ENCODE data around the gene CEP68.
A peak's percentile ranks its signal among the peaks of the same experiment; 100 is the strongest.

Gene CEP68

DNA sequence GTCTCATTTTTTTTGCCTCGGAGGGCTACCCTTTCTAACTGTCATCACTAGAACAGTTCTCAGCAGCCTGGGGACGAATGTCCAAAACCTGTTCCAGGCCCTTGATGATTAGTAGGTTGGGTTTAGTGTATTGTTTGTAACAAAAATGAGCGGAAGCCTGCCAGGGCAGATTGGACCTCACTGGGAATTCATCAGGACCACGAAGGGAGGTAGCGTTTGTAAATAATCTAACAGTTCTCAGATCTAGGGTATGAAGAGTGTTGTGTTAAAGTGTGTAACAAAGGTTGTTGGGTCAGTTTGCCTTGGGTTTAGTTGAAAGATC is 799 bp downstream of the CEP68 start:
- Histone ChIP-seq H3K9ac (ENCODE audit: low read depth in 1 of 2, low read length in 2 of 2) (peak overlapping the region; percentile 48 to 73), H3K9me3 (ENCODE audit: control insufficient read depth in 2 of 2, low read length in 2 of 2) (no peaks in the 10 kb centered on the region), H3K27me3 (ENCODE audit: control insufficient read depth in 2 of 2, insufficient read depth in 2 of 2, low read length in 2 of 2) (no peaks in the 10 kb centered on the region), H3K4me3 (ENCODE audit: low read length in 2 of 2) (peak overlapping the region; percentile 82), H3K36me3 (ENCODE audit: control insufficient read depth in 2 of 2, insufficient read depth in 2 of 2, low read length in 2 of 2) (no peaks in the 10 kb centered on the region), H3K4me1 (ENCODE audit: control insufficient read depth in 2 of 2, insufficient read depth in 2 of 2, low read length in 2 of 2) (peaks cover 21 to 27% of the 10 kb centered on the region in 2 donors), H3K27ac (ENCODE audit: low read depth in 2 of 2, low read length in 2 of 2) (peak overlapping the region; percentile 79)

GRCh38 chr2:65057391-65058052 is 1.3 kb downstream of the CEP68 start:
- Histone ChIP-seq H3K4me3 (ENCODE audit: low read length in 2 of 2) (peak overlapping the region; percentile 82), H3K4me1 (ENCODE audit: control insufficient read depth in 2 of 2, insufficient read depth in 2 of 2, low read length in 2 of 2) (peaks cover 21 to 27% of the 10 kb centered on the region in 2 donors), H3K36me3 (ENCODE audit: control insufficient read depth in 2 of 2, insufficient read depth in 2 of 2, low read length in 2 of 2) (no peaks in the 10 kb centered on the region), H3K9me3 (ENCODE audit: control insufficient read depth in 2 of 2, low read length in 2 of 2) (no peaks in the 10 kb centered on the region), H3K27me3 (ENCODE audit: control insufficient read depth in 2 of 2, insufficient read depth in 2 of 2, low read length in 2 of 2) (no peaks in the 10 kb centered on the region), H3K27ac (ENCODE audit: low read depth in 2 of 2, low read length in 2 of 2) (peak overlapping the region; percentile 79), H3K9ac (ENCODE audit: low read depth in 1 of 2, low read length in 2 of 2) (peak overlapping the region; percentile 48 to 73)

DNA sequence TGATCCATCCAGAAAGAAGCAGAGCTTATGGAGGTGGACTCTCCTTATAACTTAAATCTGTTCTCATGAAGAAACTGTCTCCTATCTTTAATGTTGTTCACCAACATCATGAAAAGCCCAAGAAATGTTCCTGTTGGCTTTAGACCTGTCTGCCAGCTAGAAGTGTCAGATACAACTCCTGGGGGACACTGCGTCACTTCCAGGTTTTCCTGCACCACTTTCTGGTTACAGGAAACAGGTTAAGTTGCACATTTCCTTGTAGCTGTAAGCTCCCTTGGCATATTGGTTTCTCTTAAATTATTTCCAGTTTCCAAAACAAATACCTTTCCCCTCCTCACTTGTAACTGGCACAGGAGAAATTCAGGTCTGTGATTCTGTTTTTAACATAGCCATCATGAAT is 2.9 kb downstream of the CEP68 start:
- no peaks in the 10 kb centered on the region for H3K36me3 ChIP-seq (ENCODE audit: control insufficient read depth in 2 of 2, insufficient read depth in 2 of 2, low read length in 2 of 2)
- H3K9ac ChIP-seq (ENCODE audit: low read depth in 1 of 2, low read length in 2 of 2): no peak overlapping the region
- H3K4me1 ChIP-seq (ENCODE audit: control insufficient read depth in 2 of 2, insufficient read depth in 2 of 2, low read length in 2 of 2): peaks cover 19 to 21% of the 10 kb centered on the region in 2 donors
- H3K27me3 ChIP-seq (ENCODE audit: control insufficient read depth in 2 of 2, insufficient read depth in 2 of 2, low read length in 2 of 2): no peaks in the 10 kb centered on the region
- no peaks in the 10 kb centered on the region for H3K9me3 ChIP-seq (ENCODE audit: control insufficient read depth in 2 of 2, low read length in 2 of 2)
- peak overlapping the region in 1 of 2 donors; percentile 2 for H3K27ac ChIP-seq (ENCODE audit: low read depth in 2 of 2, low read length in 2 of 2)
- no peak overlapping the region for H3K4me3 ChIP-seq (ENCODE audit: low read length in 2 of 2)

GRCh38 chr2:65061146-65061909 is 5.1 kb downstream of the CEP68 start:
- no peaks in the 10 kb centered on the region for H3K27me3 ChIP-seq (ENCODE audit: control insufficient read depth in 2 of 2, insufficient read depth in 2 of 2, low read length in 2 of 2)
- no peaks in the 10 kb centered on the region for H3K9me3 ChIP-seq (ENCODE audit: control insufficient read depth in 2 of 2, low read length in 2 of 2)
- no peak overlapping the region for H3K27ac ChIP-seq (ENCODE audit: low read depth in 2 of 2, low read length in 2 of 2)
- peaks cover 9 to 24% of the 10 kb centered on the region in 2 donors for H3K4me1 ChIP-seq (ENCODE audit: control insufficient read depth in 2 of 2, insufficient read depth in 2 of 2, low read length in 2 of 2)
- H3K4me3 ChIP-seq (ENCODE audit: low read length in 2 of 2): no peak overlapping the region
- no peaks in the 10 kb centered on the region for H3K36me3 ChIP-seq (ENCODE audit: control insufficient read depth in 2 of 2, insufficient read depth in 2 of 2, low read length in 2 of 2)
- no peak overlapping the region for H3K9ac ChIP-seq (ENCODE audit: low read depth in 1 of 2, low read length in 2 of 2)

DNA sequence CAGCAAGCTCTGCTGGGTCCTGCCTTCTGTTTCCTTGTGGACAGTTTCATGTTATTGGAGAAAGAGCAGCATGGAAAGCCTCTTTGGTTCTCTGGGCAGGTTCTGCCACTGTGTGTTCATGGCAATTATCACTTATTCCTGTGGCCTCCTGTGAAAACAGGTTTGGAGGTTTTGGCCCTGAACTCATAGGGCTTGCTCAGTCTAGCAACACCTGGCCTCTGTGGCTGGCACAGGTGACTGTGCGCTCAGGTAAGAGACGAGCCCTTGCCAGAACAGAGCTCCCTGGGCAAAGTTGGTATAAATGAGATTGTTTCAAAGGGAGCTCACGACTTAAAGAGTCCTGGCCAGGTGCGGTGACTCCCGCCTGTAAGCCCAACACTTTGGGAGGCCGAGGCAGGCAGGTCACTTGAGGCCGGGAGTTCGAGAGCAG is 5.7 kb downstream of the CEP68 start:
- Histone ChIP-seq H3K4me3 (ENCODE audit: low read length in 2 of 2) (no peak overlapping the region), H3K36me3 (ENCODE audit: control insufficient read depth in 2 of 2, insufficient read depth in 2 of 2, low read length in 2 of 2) (no peaks in the 10 kb centered on the region), H3K9me3 (ENCODE audit: control insufficient read depth in 2 of 2, low read length in 2 of 2) (no peaks in the 10 kb centered on the region), H3K27me3 (ENCODE audit: control insufficient read depth in 2 of 2, insufficient read depth in 2 of 2, low read length in 2 of 2) (no peaks in the 10 kb centered on the region), H3K4me1 (ENCODE audit: control insufficient read depth in 2 of 2, insufficient read depth in 2 of 2, low read length in 2 of 2) (peaks cover 9 to 24% of the 10 kb centered on the region in 2 donors), H3K27ac (ENCODE audit: low read depth in 2 of 2, low read length in 2 of 2) (no peak overlapping the region), H3K9ac (ENCODE audit: low read depth in 1 of 2, low read length in 2 of 2) (no peak overlapping the region)

GRCh38 chr2:65062843-65063825 is 6.9 kb downstream of the CEP68 start:
- Histone ChIP-seq H3K27me3 (ENCODE audit: control insufficient read depth in 2 of 2, insufficient read depth in 2 of 2, low read length in 2 of 2) (no peaks in the 10 kb centered on the region), H3K9me3 (ENCODE audit: control insufficient read depth in 2 of 2, low read length in 2 of 2) (no peaks in the 10 kb centered on the region), H3K27ac (ENCODE audit: low read depth in 2 of 2, low read length in 2 of 2) (no peak overlapping the region), H3K4me3 (ENCODE audit: low read length in 2 of 2) (no peak overlapping the region), H3K4me1 (ENCODE audit: control insufficient read depth in 2 of 2, insufficient read depth in 2 of 2, low read length in 2 of 2) (peaks cover 4 to 15% of the 10 kb centered on the region in 2 donors), H3K36me3 (ENCODE audit: control insufficient read depth in 2 of 2, insufficient read depth in 2 of 2, low read length in 2 of 2) (no peaks in the 10 kb centered on the region), H3K9ac (ENCODE audit: low read depth in 1 of 2, low read length in 2 of 2) (no peak overlapping the region)

DNA sequence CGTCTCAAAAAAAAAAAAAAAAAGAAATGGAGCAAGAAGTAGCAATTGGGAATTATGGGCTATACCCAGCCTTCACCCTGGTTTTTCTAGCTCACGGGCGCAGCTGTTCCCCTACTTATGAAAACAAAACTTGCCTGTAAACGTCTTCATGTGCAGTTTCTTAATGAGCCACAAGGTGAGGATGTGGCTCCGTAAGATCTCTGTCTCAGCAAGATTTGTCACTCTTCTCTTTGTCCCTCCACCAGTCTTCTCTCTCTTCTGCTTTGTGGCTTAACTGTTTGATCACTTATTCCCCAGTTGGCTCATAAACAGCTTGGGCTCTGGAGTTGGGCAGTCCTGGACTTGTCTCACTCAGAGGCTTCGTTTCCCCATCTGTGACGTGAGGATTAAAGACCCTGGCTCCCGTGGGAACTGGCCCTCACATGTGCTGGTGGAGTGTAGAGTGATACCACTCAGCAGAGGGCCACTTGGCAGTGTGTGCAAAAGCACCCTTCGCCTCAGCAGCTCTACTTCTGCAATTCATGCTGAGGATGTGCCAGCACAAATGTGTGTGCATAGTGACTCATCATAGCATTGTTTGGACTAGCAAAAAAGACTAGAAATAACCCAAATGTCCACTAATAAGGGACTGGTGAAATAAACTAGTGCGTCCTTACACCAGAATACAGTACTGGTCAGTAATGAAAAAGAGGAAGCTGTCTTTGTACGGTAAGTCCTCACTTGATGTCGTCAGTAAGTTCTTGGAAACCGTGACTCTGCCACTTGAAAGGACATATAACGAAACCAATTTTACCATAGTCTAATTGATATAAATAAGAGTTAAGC is 8.7 kb downstream of the CEP68 start:
- Histone ChIP-seq H3K9me3 (ENCODE audit: control insufficient read depth in 2 of 2, low read length in 2 of 2) (no peaks in the 10 kb centered on the region), H3K27ac (ENCODE audit: low read depth in 2 of 2, low read length in 2 of 2) (peak overlapping the region; percentile 63 to 73), H3K4me3 (ENCODE audit: low read length in 2 of 2) (peak overlapping the region in 1 of 2 donors; percentile 40), H3K9ac (ENCODE audit: low read depth in 1 of 2, low read length in 2 of 2) (peak overlapping the region in 1 of 2 donors; percentile 26), H3K27me3 (ENCODE audit: control insufficient read depth in 2 of 2, insufficient read depth in 2 of 2, low read length in 2 of 2) (no peaks in the 10 kb centered on the region), H3K4me1 (ENCODE audit: control insufficient read depth in 2 of 2, insufficient read depth in 2 of 2, low read length in 2 of 2) (peaks cover 10 to 19% of the 10 kb centered on the region in 2 donors), H3K36me3 (ENCODE audit: control insufficient read depth in 2 of 2, insufficient read depth in 2 of 2, low read length in 2 of 2) (no peaks in the 10 kb centered on the region)

- peaks cover 22 to 34% of the 10 kb centered on the region in 2 donors for H3K4me1 ChIP-seq (ENCODE audit: control insufficient read depth in 2 of 2, insufficient read depth in 2 of 2, low read length in 2 of 2)
- H3K27ac ChIP-seq (ENCODE audit: low read depth in 2 of 2, low read length in 2 of 2): peak overlapping the region in 1 of 2 donors; percentile 32
- no peaks in the 10 kb centered on the region for H3K27me3 ChIP-seq (ENCODE audit: control insufficient read depth in 2 of 2, insufficient read depth in 2 of 2, low read length in 2 of 2)
- H3K9me3 ChIP-seq (ENCODE audit: control insufficient read depth in 2 of 2, low read length in 2 of 2): no peaks in the 10 kb centered on the region
- peaks cover 17 to 25% of the 10 kb centered on the region in 2 donors for H3K36me3 ChIP-seq (ENCODE audit: control insufficient read depth in 2 of 2, insufficient read depth in 2 of 2, low read length in 2 of 2)
- no peak overlapping the region for H3K4me3 ChIP-seq (ENCODE audit: low read length in 2 of 2)
- no peak overlapping the region for H3K9ac ChIP-seq (ENCODE audit: low read depth in 1 of 2, low read length in 2 of 2)
Observed at GRCh38 chr2:65067806-65068553, 11.8 kb downstream of the CEP68 start.

GRCh38 chr2:65069439-65069824 is 13.2 kb downstream of the CEP68 start:
- H3K27me3 ChIP-seq (ENCODE audit: control insufficient read depth in 2 of 2, insufficient read depth in 2 of 2, low read length in 2 of 2): no peaks in the 10 kb centered on the region
- peaks cover 30 to 36% of the 10 kb centered on the region in 2 donors for H3K36me3 ChIP-seq (ENCODE audit: control insufficient read depth in 2 of 2, insufficient read depth in 2 of 2, low read length in 2 of 2)
- H3K4me1 ChIP-seq (ENCODE audit: control insufficient read depth in 2 of 2, insufficient read depth in 2 of 2, low read length in 2 of 2): peaks cover 22 to 34% of the 10 kb centered on the region in 2 donors
- H3K27ac ChIP-seq (ENCODE audit: low read depth in 2 of 2, low read length in 2 of 2): peak overlapping the region in 1 of 2 donors; percentile 12
- no peaks in the 10 kb centered on the region for H3K9me3 ChIP-seq (ENCODE audit: control insufficient read depth in 2 of 2, low read length in 2 of 2)
- no peak overlapping the region for H3K9ac ChIP-seq (ENCODE audit: low read depth in 1 of 2, low read length in 2 of 2)
- no peak overlapping the region for H3K4me3 ChIP-seq (ENCODE audit: low read length in 2 of 2)
